BLaER1 treated with 17β-estradiol and CSF1 and Interleukin-3, amounts not matched to agents 10 nM and 100 nM (cell line): ENCODE data around the gene MBTPS1.

Source experiments
- H3K27ac ChIP-seq, 11 experiments: shearing (Covaris generic); formaldehyde crosslinking; 2 replicates each; pipeline ENCODE4 v1.8.1; 2022
- H3K27me3 ChIP-seq, 11 experiments: shearing (Covaris generic); formaldehyde crosslinking; 2 replicates each; pipeline ENCODE4 v1.8.1; 2022
- H3K36me3 ChIP-seq, 11 experiments: shearing (Covaris generic); formaldehyde crosslinking; 2 replicates each; pipeline ENCODE4 v1.8.1; 2022
- H3K4me1 ChIP-seq, 10 experiments: shearing (Covaris generic); formaldehyde crosslinking; 2 replicates each; pipeline ENCODE4 v1.8.1; 2022
- H3K4me2 ChIP-seq, 11 experiments: shearing (Covaris generic); formaldehyde crosslinking; 2 replicates each; pipeline ENCODE4 v1.8.1; 2022
- H3K4me3 ChIP-seq, 10 experiments: shearing (Covaris generic); formaldehyde crosslinking; 2 replicates each; pipeline ENCODE4 v1.8.1; 2022
- H3K9ac ChIP-seq, 11 experiments: shearing (Covaris generic); formaldehyde crosslinking; 2 replicates each; pipeline ENCODE4 v1.8.1; 2022
- H3K9me3 ChIP-seq, 11 experiments: shearing (Covaris generic); formaldehyde crosslinking; replicated peaks in 1 of 11; 2 replicates each; pipeline ENCODE4 v1.8.1; 2022
- H4K20me1 ChIP-seq, 11 experiments: shearing (Covaris generic); formaldehyde crosslinking; 2 replicates each; pipeline ENCODE4 v1.8.1; 2022
- Cebpa-rat ChIP-seq, 11 experiments: shearing (Covaris generic); IDR thresholded peaks; 2 replicates each; pipeline ENCODE4 v1.8.1; 2022

MBTPS1 gene

GRCh38 chr16:84033251-84034195 lies 83.2 kb downstream of the MBTPS1 start:
- Histone ChIP-seq H3K27me3 (peaks cover 0 to 71% (median 10%) of the 10 kb centered on the region in 11 experiments; a peak in 11 of 22 replicates), H3K9ac (no peak overlapping the region)
- TF ChIP-seq Cebpa-rat (IDR thresholded peaks at IDR 0.05) = no peak

GRCh38 chr16:84032458-84033178 lies 84.1 kb downstream of the MBTPS1 start:
- Histone ChIP-seq H3K4me2 (no peak overlapping the region), H4K20me1 (peaks cover 0 to 12% (median 9%) of the 10 kb centered on the region in 11 experiments; a peak in 18 of 22 replicates), H3K4me1 (peaks cover 20 to 28% (median 25%) of the 10 kb centered on the region in 10 experiments), H3K27me3 (peaks cover 0 to 77% (median 15%) of the 10 kb centered on the region in 11 experiments; a peak in 13 of 22 replicates), H3K9me3 (peaks cover 39 to 71% (median 53%) of the 10 kb centered on the region in 11 experiments), H3K9ac (no peak overlapping the region), H3K27ac (no peak overlapping the region), H3K36me3 (no peaks in the 10 kb centered on the region; a peak in 1 of 22 replicates), H3K4me3 (no peak overlapping the region)
- no peak for TF ChIP-seq Cebpa-rat (IDR thresholded peaks at IDR 0.05)

More at GRCh38 chr16:84033251-84034195, 83.2 kb downstream of the MBTPS1 start:
- no peak overlapping the region for H3K27ac ChIP-seq
- H3K9me3 ChIP-seq = peaks cover 39 to 71% (median 53%) of the 10 kb centered on the region in 11 experiments
- peaks cover 0 to 11% (median 9%) of the 10 kb centered on the region in 11 experiments; a peak in 18 of 22 replicates for H4K20me1 ChIP-seq
- no peaks in the 10 kb centered on the region; a peak in 1 of 22 replicates for H3K36me3 ChIP-seq
- H3K4me1 ChIP-seq = peaks cover 11 to 19% (median 16%) of the 10 kb centered on the region in 10 experiments
- H3K4me3 ChIP-seq = no peak overlapping the region
- H3K4me2 ChIP-seq = no peak overlapping the region

- H3K4me3 ChIP-seq = no peak overlapping the region
- H3K9ac ChIP-seq = no peak overlapping the region
- no peak overlapping the region for H3K27ac ChIP-seq
- TF ChIP-seq Cebpa-rat (IDR thresholded peaks at IDR 0.05) = no peak
- H3K36me3 ChIP-seq = no peaks in the 10 kb centered on the region; a peak in 1 of 22 replicates
- peaks cover 38 to 63% (median 52%) of the 10 kb centered on the region in 11 experiments for H3K9me3 ChIP-seq
- H4K20me1 ChIP-seq = peaks cover 0 to 14% (median 9%) of the 10 kb centered on the region in 11 experiments; a peak in 18 of 22 replicates
- no peak overlapping the region for H3K4me2 ChIP-seq
- H3K4me1 ChIP-seq = peaks cover 23 to 36% (median 32%) of the 10 kb centered on the region in 10 experiments
- peaks cover 0 to 88% (median 15%) of the 10 kb centered on the region in 11 experiments; a peak in 14 of 22 replicates for H3K27me3 ChIP-seq
These were observed 85.2 kb downstream of the MBTPS1 start for GRCh38 chr16:84031556-84031955.

GRCh38 chr16:84029297-84030047 lies 87.3 kb downstream of the MBTPS1 start:
- peak overlapping the region in 8 of 11 experiments; percentile 26 to 69 (median 53); a peak in 15 of 22 replicates for H3K27ac ChIP-seq

GRCh38 chr16:84027625-84028024 lies 89.1 kb downstream of the MBTPS1 start:
- Histone ChIP-seq H3K4me2 (peak overlapping the region; percentile 23 to 99 (median 97); a peak in 20 of 22 replicates), H3K9ac (no peak overlapping the region), H3K4me1 (peaks cover 23 to 48% (median 37%) of the 10 kb centered on the region in 10 experiments), H3K9me3 (peaks cover 21 to 36% (median 24%) of the 10 kb centered on the region in 11 experiments), H3K27me3 (peaks cover 0 to 91% (median 15%) of the 10 kb centered on the region in 11 experiments; a peak in 14 of 22 replicates), H3K36me3 (no peaks in the 10 kb centered on the region; a peak in 1 of 22 replicates), H4K20me1 (peaks cover 0 to 24% (median 9%) of the 10 kb centered on the region in 11 experiments; a peak in 18 of 22 replicates), H3K4me3 (no peak overlapping the region), H3K27ac (no peak overlapping the region)
- no peak for TF ChIP-seq Cebpa-rat (IDR thresholded peaks at IDR 0.05)

More at GRCh38 chr16:84029297-84030047, 87.3 kb downstream of the MBTPS1 start:
- peaks cover 0 to 89% (median 15%) of the 10 kb centered on the region in 11 experiments; a peak in 14 of 22 replicates for H3K27me3 ChIP-seq
- peak overlapping the region in 8 of 11 experiments; percentile 3 to 53 (median 26); a peak in 10 of 22 replicates for H3K9ac ChIP-seq
- peak overlapping the region in 8 of 10 experiments; percentile 3 to 58 (median 43); a peak in 15 of 20 replicates for H3K4me3 ChIP-seq
- no peaks in the 10 kb centered on the region; a peak in 1 of 22 replicates for H3K36me3 ChIP-seq
- H3K4me1 ChIP-seq = peaks cover 23 to 46% (median 33%) of the 10 kb centered on the region in 10 experiments
- peak overlapping the region; percentile 86 to 99 (median 97) for H3K4me2 ChIP-seq
- H3K9me3 ChIP-seq = peaks cover 21 to 43% (median 31%) of the 10 kb centered on the region in 11 experiments
- H4K20me1 ChIP-seq = peaks cover 0 to 24% (median 9%) of the 10 kb centered on the region in 11 experiments; a peak in 18 of 22 replicates
- TF ChIP-seq Cebpa-rat (IDR thresholded peaks at IDR 0.05) = peak in 1 of 11 experiments; percentile 43; a peak in 1 of 22 replicates

GRCh38 chr16:84026606-84027005 lies 90.1 kb downstream of the MBTPS1 start:
- peak overlapping the region in 2 of 11 experiments; percentile 2 to 98; a peak in 1 of 22 replicates for H3K4me2 ChIP-seq
- H3K27ac ChIP-seq = no peak overlapping the region
- H4K20me1 ChIP-seq = peaks cover 0 to 24% (median 9%) of the 10 kb centered on the region in 11 experiments; a peak in 18 of 22 replicates
- no peak overlapping the region for H3K9ac ChIP-seq
- no peaks in the 10 kb centered on the region; a peak in 1 of 22 replicates for H3K36me3 ChIP-seq
- H3K4me3 ChIP-seq = no peak overlapping the region
- peaks cover 23 to 48% (median 37%) of the 10 kb centered on the region in 10 experiments for H3K4me1 ChIP-seq
- no peak for TF ChIP-seq Cebpa-rat (IDR thresholded peaks at IDR 0.05)
- H3K9me3 ChIP-seq = peaks cover 27 to 37% (median 29%) of the 10 kb centered on the region in 11 experiments
- H3K27me3 ChIP-seq = peaks cover 0 to 84% (median 15%) of the 10 kb centered on the region in 11 experiments; a peak in 14 of 22 replicates

GRCh38 chr16:84024854-84025253 lies 91.9 kb downstream of the MBTPS1 start:
- Histone ChIP-seq H3K27me3 (peaks cover 0 to 69% (median 6%) of the 10 kb centered on the region in 11 experiments; a peak in 13 of 22 replicates), H3K9ac (no peak overlapping the region), H3K36me3 (no peaks in the 10 kb centered on the region), H3K4me3 (no peak overlapping the region), H4K20me1 (peaks cover 0 to 24% (median 9%) of the 10 kb centered on the region in 11 experiments; a peak in 18 of 22 replicates), H3K4me1 (peaks cover 23 to 44% (median 34%) of the 10 kb centered on the region in 10 experiments), H3K9me3 (peaks cover 27 to 37% (median 29%) of the 10 kb centered on the region in 11 experiments), H3K27ac (no peak overlapping the region), H3K4me2 (no peak overlapping the region)
- no peak for TF ChIP-seq Cebpa-rat (IDR thresholded peaks at IDR 0.05)
